Muscle layer of colon (tissue), 2 donors: ENCODE data around the gene BPIFA2.
"Not testable (repeated sequence)": the region's sequence is repeated elsewhere in the genome, so short reads cannot be mapped to it uniquely, and the experiment has no call there.

ENCODE experiments used
- H3K27ac ChIP-seq: one replicate; pipeline ENCODE4 v1.7.0; 2013; ENCODE audit warnings: low read depth, mild to moderate bottlenecking, low read length, moderate library complexity
- H3K27me3 ChIP-seq, 2 donors: one replicate each; pipeline ENCODE4 v1.7.0; 2013; ENCODE audit warnings: low read length in 2 of 2, mild to moderate bottlenecking in 2 of 2; ENCODE audit not compliant: insufficient read depth in 2 of 2, control insufficient read depth in 1 of 2
- H3K36me3 ChIP-seq: one replicate; pipeline ENCODE4 v1.7.0; 2013; ENCODE audit warnings: mild to moderate bottlenecking, low read length; ENCODE audit not compliant: insufficient read depth
- H3K4me1 ChIP-seq: one replicate; pipeline ENCODE4 v1.7.0; 2013; ENCODE audit warnings: mild to moderate bottlenecking, low read length; ENCODE audit not compliant: insufficient read depth
- H3K4me3 ChIP-seq, 2 donors: one replicate each; pipeline ENCODE4 v1.7.0; 2013; ENCODE audit warnings: low read length in 2 of 2, low read depth in 1 of 2, mild to moderate bottlenecking in 1 of 2, moderate library complexity in 1 of 2
- H3K9ac ChIP-seq: one replicate; pipeline ENCODE4 v1.7.0; 2013; ENCODE audit warnings: low read length
- H3K9me3 ChIP-seq: one replicate; pipeline ENCODE4 v1.7.0; 2013; ENCODE audit warnings: mild to moderate bottlenecking, low read length
- donor health status: abdominal sarcoma.
- donor health status: Adenocarcinoma of cecum.

Gene BPIFA2, protein sequence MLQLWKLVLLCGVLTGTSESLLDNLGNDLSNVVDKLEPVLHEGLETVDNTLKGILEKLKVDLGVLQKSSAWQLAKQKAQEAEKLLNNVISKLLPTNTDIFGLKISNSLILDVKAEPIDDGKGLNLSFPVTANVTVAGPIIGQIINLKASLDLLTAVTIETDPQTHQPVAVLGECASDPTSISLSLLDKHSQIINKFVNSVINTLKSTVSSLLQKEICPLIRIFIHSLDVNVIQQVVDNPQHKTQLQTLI

DNA sequence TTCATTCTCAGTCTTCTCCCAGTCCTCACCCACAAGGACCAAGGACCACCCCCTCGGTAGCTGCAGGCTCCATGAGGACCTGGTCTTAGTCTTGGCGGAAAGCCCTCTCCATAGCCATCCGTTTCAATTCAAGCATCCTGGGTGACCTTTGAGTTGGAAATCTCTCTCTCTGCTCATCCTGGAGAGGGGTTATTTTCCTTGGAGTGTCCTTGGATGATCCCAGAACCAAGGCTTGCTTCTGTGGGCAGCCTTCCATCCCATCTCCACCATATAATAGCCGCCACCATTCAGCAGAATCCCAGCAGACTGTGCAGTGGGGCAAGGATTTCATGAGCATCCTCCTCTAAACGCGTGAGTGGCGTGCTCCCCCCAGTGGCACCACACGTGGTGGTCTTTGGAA, at the start of gene BPIFA2:
TSS of gene BPIFA2 (plus strand) at position 301 of the 400 bp plus-strand sequence. CDS start 987 bp downstream, outside the sequence.
- Histone ChIP-seq H3K27ac (no peak within 1 kb of the TSS), H3K36me3 (no peaks in the 10 kb centered on the region), H3K9me3 (no peaks in the 10 kb centered on the region), H3K9ac (no peak within 1 kb of the TSS), H3K4me1 (no peaks in the 10 kb centered on the region), H3K4me3 (no peak within 1 kb of the TSS), H3K27me3 (no peaks in the 10 kb centered on the region)

DNA sequence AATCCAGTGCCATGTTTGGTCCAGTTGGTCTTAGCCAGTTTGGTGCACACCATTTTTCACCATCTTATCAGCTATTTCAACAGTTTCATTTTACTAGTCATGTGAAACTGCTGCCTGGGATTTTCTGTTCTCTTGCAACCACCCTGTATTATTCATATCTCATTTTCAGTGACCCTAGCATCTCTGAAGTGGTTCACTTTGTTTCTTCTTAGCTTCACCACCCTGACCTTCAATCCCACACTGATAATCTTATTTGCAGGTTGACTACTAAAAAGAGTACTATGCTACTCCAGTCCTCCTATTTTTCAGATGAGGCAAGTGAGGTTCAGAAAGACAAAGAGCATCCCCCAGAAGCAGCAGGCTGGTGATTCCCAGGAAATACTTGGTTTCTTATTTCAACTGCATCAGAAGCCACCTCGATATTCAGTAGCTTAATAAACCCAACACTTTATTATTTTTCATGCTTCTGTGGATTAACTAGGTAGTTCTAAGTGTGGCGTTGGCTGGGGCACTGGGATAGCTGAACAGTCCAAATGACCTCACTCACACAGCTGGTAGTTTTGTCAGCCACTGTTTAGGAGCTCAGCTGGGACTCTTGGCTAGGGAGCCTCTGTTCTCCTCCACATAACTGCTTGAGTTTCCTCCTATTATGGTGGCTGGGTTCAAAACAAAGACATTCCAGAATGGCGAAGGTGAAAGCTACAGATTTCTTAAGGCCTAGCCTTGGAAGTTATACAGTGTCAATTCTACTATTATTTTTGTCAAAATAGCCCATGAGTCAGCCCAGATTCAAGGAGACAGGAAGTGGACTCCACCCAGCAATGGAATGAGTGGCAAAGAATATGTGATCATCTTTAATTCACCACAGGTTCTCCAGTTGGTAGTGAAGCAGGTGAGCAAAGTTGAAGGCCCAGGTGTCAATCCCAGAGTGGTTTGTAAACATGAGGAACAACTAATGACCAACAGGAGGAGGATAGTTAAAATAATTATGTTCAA, 47.9 kb upstream of the BPIFA2 start:
- H3K27ac ChIP-seq, result no peak overlapping the region
- no peak overlapping the region for H3K9ac ChIP-seq
- H3K4me3 ChIP-seq, result no peak overlapping the region
- H3K4me1 ChIP-seq, result no peaks in the 10 kb centered on the region
- H3K9me3 ChIP-seq, result no peaks in the 10 kb centered on the region
- H3K27me3 ChIP-seq, result no peaks in the 10 kb centered on the region
- H3K36me3 ChIP-seq, result no peaks in the 10 kb centered on the region

- H3K27ac ChIP-seq, result no peak overlapping the region
- no peaks in the 10 kb centered on the region for H3K4me1 ChIP-seq
- no peaks in the 10 kb centered on the region for H3K27me3 ChIP-seq
- no peaks in the 10 kb centered on the region for H3K9me3 ChIP-seq
- no peak overlapping the region for H3K4me3 ChIP-seq
- H3K9ac ChIP-seq, result no peak overlapping the region
- H3K36me3 ChIP-seq, result no peaks in the 10 kb centered on the region
Observed at GRCh38 chr20:33120934-33121333, 47.0 kb upstream of the BPIFA2 start.

GRCh38 chr20:33122297-33122696, 45.7 kb upstream of the BPIFA2 start:
- not testable (repeated sequence) for H3K36me3 ChIP-seq, H3K27ac ChIP-seq, H3K4me3 ChIP-seq, H3K27me3 ChIP-seq, H3K9me3 ChIP-seq, H3K4me1 ChIP-seq, H3K9ac ChIP-seq

- Histone ChIP-seq H3K27me3 (no peaks in the 10 kb centered on the region), H3K36me3 (no peaks in the 10 kb centered on the region), H3K4me3 (no peak overlapping the region), H3K9ac (no peak overlapping the region), H3K27ac (no peak overlapping the region), H3K4me1 (no peaks in the 10 kb centered on the region), H3K9me3 (no peaks in the 10 kb centered on the region)
Observed at GRCh38 chr20:33124261-33124660, 43.7 kb upstream of the BPIFA2 start.

DNA sequence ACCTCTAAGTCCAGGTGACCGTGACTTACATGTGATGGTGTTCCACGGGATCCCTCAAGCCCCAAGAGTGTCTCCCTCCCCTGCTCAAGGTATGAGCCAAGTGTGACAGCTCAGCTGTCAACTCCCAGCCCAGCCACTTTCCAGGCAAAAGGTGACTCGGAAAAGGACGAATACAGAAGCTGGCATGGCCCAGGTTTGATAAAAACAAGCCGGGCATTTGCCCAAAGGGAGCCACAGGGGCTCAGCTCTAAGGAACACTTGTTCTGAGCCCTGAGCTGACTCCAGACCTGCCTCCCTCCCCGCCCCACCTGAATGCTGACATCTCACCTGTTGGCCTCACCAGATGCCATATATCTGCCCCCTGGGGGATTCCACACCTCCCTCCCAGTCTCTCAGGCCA, 43.0 kb upstream of the BPIFA2 start:
- no peaks in the 10 kb centered on the region for H3K27me3 ChIP-seq
- H3K4me1 ChIP-seq, result no peaks in the 10 kb centered on the region
- H3K9ac ChIP-seq, result no peak overlapping the region
- no peaks in the 10 kb centered on the region for H3K9me3 ChIP-seq
- H3K4me3 ChIP-seq, result no peak overlapping the region
- no peaks in the 10 kb centered on the region for H3K36me3 ChIP-seq
- no peak overlapping the region for H3K27ac ChIP-seq

- Histone ChIP-seq H3K27ac (no peak overlapping the region), H3K27me3 (no peaks in the 10 kb centered on the region), H3K36me3 (no peaks in the 10 kb centered on the region), H3K4me3 (no peak overlapping the region), H3K4me1 (no peaks in the 10 kb centered on the region), H3K9me3 (no peaks in the 10 kb centered on the region), H3K9ac (no peak overlapping the region)
Observed at GRCh38 chr20:33125983-33126382, 42.0 kb upstream of the BPIFA2 start.

DNA sequence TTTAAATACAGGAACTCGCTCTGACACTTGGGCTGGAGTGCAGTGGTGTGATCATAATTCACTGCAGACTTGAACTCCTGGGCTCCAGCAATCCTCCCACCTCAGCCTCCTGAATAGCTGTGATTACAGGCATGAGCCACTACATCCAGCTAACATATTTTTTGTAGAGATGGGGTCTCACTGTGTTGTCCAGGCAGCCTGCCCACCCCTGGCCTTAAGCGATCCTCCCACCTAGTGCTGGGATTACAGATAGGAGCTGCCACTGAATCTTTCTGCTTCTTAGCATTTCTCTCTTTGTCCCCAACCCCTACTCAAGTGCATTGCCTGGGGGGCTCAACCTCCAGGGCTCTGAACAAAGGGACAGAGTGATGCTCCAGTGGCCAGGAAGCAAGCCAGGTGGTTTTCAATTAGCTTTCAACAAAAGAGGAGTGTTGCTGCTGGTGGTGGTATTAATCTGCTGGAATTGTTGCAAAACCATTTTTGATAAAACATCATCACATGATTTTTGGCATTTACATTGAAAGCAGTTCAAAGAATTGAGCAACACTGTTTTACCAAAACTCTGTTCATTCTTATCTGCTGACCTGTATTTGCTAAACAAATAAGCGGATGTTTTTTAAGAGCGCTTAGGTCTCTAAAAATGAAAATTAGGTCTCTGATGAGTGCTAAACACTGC, 40.4 kb upstream of the BPIFA2 start:
- Histone ChIP-seq H3K27ac (no peak overlapping the region), H3K4me1 (no peaks in the 10 kb centered on the region)

GRCh38 chr20:33130568-33131061, 37.3 kb upstream of the BPIFA2 start:
- Histone ChIP-seq H3K27me3 (no peaks in the 10 kb centered on the region), H3K4me1 (no peaks in the 10 kb centered on the region), H3K4me3 (no peak overlapping the region), H3K9me3 (no peaks in the 10 kb centered on the region), H3K27ac (no peak overlapping the region), H3K36me3 (no peaks in the 10 kb centered on the region), H3K9ac (no peak overlapping the region)

More for the DNA sequence above, 40.4 kb upstream of the BPIFA2 start:
- Histone ChIP-seq H3K4me3 (no peak overlapping the region), H3K27me3 (no peaks in the 10 kb centered on the region), H3K36me3 (no peaks in the 10 kb centered on the region), H3K9ac (no peak overlapping the region), H3K9me3 (no peaks in the 10 kb centered on the region)

DNA sequence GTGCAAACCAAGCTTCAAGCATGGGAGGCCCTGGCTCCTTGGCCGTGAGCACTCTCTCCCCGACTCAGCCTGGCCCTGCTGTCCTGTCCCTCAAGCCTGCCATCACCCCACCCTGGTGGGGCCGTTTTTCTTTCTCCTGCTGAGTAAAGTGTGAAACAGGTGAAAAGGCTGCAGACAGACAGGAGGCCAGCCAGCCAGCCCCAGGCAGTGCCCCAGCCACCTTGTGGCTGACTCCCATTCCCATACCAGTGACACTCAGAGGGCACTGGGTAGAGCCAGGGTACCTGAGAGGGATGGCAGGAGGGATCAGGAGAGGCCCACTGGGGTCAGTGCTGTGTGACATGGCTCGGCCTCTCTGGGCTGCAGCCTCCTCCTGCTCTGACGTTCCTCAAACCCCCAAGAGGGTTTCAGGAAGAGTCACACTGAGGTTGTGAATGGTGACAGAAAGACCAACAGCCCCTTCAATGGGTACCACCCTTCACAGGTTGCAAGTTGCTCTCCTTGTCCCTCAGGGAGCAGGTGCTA, 35.9 kb upstream of the BPIFA2 start:
- H3K4me1 ChIP-seq, result no peaks in the 10 kb centered on the region
- H3K9me3 ChIP-seq, result no peaks in the 10 kb centered on the region

More for the DNA sequence above, 35.9 kb upstream of the BPIFA2 start:
- Histone ChIP-seq H3K4me3 (no peak overlapping the region), H3K27ac (no peak overlapping the region), H3K27me3 (no peaks in the 10 kb centered on the region), H3K36me3 (no peaks in the 10 kb centered on the region), H3K9ac (no peak overlapping the region)
